GM23248 (cell line): ENCODE results near the gene C10orf105. TPM values are rescaled to one million over a fixed set of nuclear protein-coding genes. Genes with fewer than 3 reads are reported as not detected.

Experiments used
- DNase-seq: peaks from one replicate; pipeline ENCODE4 v3.0.0-alpha.2; 2015
- H2AFZ ChIP-seq: fragments of 200-600 bp; sonication (generic); 2 replicates; pipeline ENCODE4 v1.6.1; 2016; ENCODE audit warnings: antibody characterized with exemption
- H3F3A ChIP-seq: fragments of 200-600 bp; sonication (generic); 2 replicates; pipeline ENCODE4 v1.6.1; 2016; ENCODE audit warnings: mild to moderate bottlenecking, antibody characterized with exemption, mixed run types; ENCODE audit not compliant: insufficient read depth
- H3K27ac ChIP-seq: fragments of 200-600 bp; sonication (generic); 2 replicates; pipeline ENCODE4 v1.5.1; 2016; ENCODE audit warnings: mild to moderate bottlenecking
- H3K27me3 ChIP-seq: fragments of 200-600 bp; sonication (generic); replicated peaks from 2 replicates; pipeline ENCODE4 v1.6.1; 2016; ENCODE audit warnings: mild to moderate bottlenecking; ENCODE audit not compliant: insufficient read depth
- H3K36me3 ChIP-seq: fragments of 200-600 bp; sonication (generic); 2 replicates; pipeline ENCODE4 v1.6.1; 2016; ENCODE audit warnings: low read depth, mild to moderate bottlenecking
- H3K4me1 ChIP-seq: fragments of 200-600 bp; sonication (generic); 2 replicates; pipeline ENCODE4 v1.6.1; 2016; ENCODE audit warnings: mild to moderate bottlenecking; ENCODE audit not compliant: insufficient read depth
- H3K4me2 ChIP-seq: fragments of 200-600 bp; sonication (generic); one replicate; pipeline ENCODE4 v1.6.1; 2016; ENCODE audit warnings: mild to moderate bottlenecking; ENCODE audit not compliant: unreplicated experiment
- H3K4me3 ChIP-seq: fragments of 200-600 bp; sonication (generic); 2 replicates; pipeline ENCODE4 v1.5.1; 2016; ENCODE audit warnings: mild to moderate bottlenecking
- H3K79me2 ChIP-seq: fragments of 200-600 bp; sonication (generic); 2 replicates; pipeline ENCODE4 v1.6.1; 2016; ENCODE audit warnings: mild to moderate bottlenecking; ENCODE audit not compliant: insufficient read depth
- H3K9ac ChIP-seq: fragments of 200-600 bp; sonication (generic); 2 replicates; pipeline ENCODE4 v1.6.1; 2016; ENCODE audit warnings: mild to moderate bottlenecking
- H3K9me2 ChIP-seq: fragments of 200-600 bp; sonication (generic); 2 replicates; pipeline ENCODE4 v1.6.1; 2016; ENCODE audit warnings: mixed run types, mild to moderate bottlenecking, moderate library complexity; ENCODE audit not compliant: insufficient read depth
- H3K9me3 ChIP-seq: fragments of 200-600 bp; sonication (generic); one replicate; pipeline ENCODE4 v1.6.1; 2017; ENCODE audit warnings: low read depth
- H4K20me1 ChIP-seq: fragments of 200-600 bp; sonication (generic); 2 replicates; pipeline ENCODE4 v1.6.0; 2016; ENCODE audit not compliant: insufficient read depth
- EZH2 ChIP-seq: fragments of 200-600 bp; sonication (generic); IDR thresholded peaks from 2 replicates; pipeline ENCODE4 v1.6.1; 2018; ENCODE audit warnings: antibody characterized with exemption, mild to moderate bottlenecking; ENCODE audit not compliant: insufficient read depth, poor library complexity, severe bottlenecking
- EZH2phosphoT487 ChIP-seq: fragments of 200-600 bp; sonication (generic); IDR thresholded peaks from 2 replicates; pipeline ENCODE4 v1.6.1; 2018; ENCODE audit warnings: antibody characterized with exemption, moderate library complexity, mild to moderate bottlenecking, low read depth; ENCODE audit not compliant: insufficient read depth
- WGBS, 2 experiments: methylation state at CpG; one replicate each; pipeline ENCODE4 v1.1.6; 2015 to 2017; ENCODE audit warnings: low lambda C conversion rate in 2 of 2, low coverage in 1 of 2; ENCODE audit errors: missing lambda C conversion rate in 2 of 2; 5-methylcytosine and 5-hydroxymethylcytosine counted together
- in situ Hi-C: fragments of 300-500 bp; cut with MboI; formaldehyde crosslinking; loops from 2 replicates; pipeline ENCODE4 v1.15.0; 2020
- polyA plus RNA-seq: library from polyadenylated mRNA; unstranded; fragments of >200 nt; fragmentation: Nextera tagmentation; extraction: Ambion mirVana; gene quantifications from 2 replicates; pipeline ENCODE4 v1.2.1, GENCODE V29; 2016
- total RNA-seq: library from RNA; depleted of rRNA; stranded (reverse); fragments of >200 nt; shearing (Covaris generic); gene quantifications from 2 replicates; pipeline ENCODE4 v1.2.3, GENCODE V29; 2014

C10orf105 gene
- total and polyA plus RNA-seq, 2 experiments from 2014 or later = not detected

DNA sequence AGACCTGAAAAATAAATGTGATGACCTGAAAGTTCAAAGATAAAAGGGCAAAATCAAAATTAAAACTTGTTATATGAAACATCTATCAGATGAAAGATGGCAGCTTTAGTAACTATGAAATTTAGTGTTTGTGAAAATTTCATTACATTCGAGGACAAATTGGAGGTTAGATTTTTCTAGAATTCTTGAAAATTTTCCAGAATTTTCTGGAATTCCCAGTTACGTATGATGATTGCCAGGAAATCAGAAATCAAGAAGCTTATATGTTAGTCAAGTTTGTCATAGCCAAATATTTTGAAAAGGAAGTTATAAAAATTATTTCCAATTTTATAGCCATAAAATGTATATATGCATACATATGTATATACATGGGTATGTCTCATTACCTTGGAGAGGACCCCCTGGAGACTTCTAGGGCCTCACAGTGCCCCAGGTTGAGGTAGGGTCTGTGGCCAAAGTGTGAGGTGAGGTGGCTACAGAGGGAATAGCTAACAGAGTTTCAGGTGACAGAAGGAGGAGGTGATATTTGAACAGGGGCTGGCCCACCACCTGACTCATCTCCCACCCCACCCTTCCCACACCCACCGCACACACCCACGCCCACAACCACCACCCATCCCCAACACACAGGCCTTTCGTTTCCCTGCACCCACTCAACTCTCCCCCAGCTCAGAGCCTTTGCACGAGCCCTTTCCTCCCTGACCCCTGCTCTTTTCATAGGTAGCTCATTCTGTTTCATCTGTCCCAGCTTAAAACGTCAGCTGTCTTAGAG, 21.5 kb downstream of the C10orf105 start:
- H2AFZ ChIP-seq = no peak overlapping the region
- no peaks in the 10 kb centered on the region for H3K36me3 ChIP-seq
- no peaks in the 10 kb centered on the region for H3K79me2 ChIP-seq
- no peaks in the 10 kb centered on the region for H3K9me2 ChIP-seq
- no peaks in the 10 kb centered on the region for H4K20me1 ChIP-seq
- in situ Hi-C loops = no loop called here
- H3K4me1 ChIP-seq = no peaks in the 10 kb centered on the region
- TF ChIP-seq EZH2 (no peak), EZH2phosphoT487 (no peak)
- H3K4me3 ChIP-seq = no peak overlapping the region
- no peak overlapping the region for H3K27ac ChIP-seq
- H3K4me2 ChIP-seq = no peak overlapping the region
- 45 to 52% methylated on average over 5 to 7 of the region's 7 CpGs for WGBS, 2 experiments
- no peak overlapping the region for H3K9ac ChIP-seq
- DNase-seq = no peak
- H3K27me3 ChIP-seq = no peaks in the 10 kb centered on the region; the same call in none of the 2 replicates
- no peaks in the 10 kb centered on the region for H3K9me3 ChIP-seq
- no peaks in the 10 kb centered on the region for H3F3A ChIP-seq

GRCh38 chr10:71696628-71697326, 22.8 kb downstream of the C10orf105 start:
- Histone ChIP-seq H2AFZ (no peak overlapping the region), H3K79me2 (no peaks in the 10 kb centered on the region), H3K27ac (no peak overlapping the region), H3K36me3 (no peaks in the 10 kb centered on the region), H4K20me1 (no peaks in the 10 kb centered on the region), H3F3A (no peaks in the 10 kb centered on the region), H3K9me2 (no peaks in the 10 kb centered on the region), H3K9me3 (no peaks in the 10 kb centered on the region), H3K4me2 (no peak overlapping the region), H3K27me3 (no peaks in the 10 kb centered on the region; the same call in none of the 2 replicates), H3K4me3 (no peak overlapping the region), H3K9ac (no peak overlapping the region), H3K4me1 (no peaks in the 10 kb centered on the region)
- TF ChIP-seq EZH2phosphoT487 (no peak), EZH2 (no peak)
- peak; percentile 55 for DNase-seq
- in situ Hi-C loops = no loop called here
- WGBS, 2 experiments = 41 to 45% methylated on average over 9 to 10 of the region's 10 CpGs

DNA sequence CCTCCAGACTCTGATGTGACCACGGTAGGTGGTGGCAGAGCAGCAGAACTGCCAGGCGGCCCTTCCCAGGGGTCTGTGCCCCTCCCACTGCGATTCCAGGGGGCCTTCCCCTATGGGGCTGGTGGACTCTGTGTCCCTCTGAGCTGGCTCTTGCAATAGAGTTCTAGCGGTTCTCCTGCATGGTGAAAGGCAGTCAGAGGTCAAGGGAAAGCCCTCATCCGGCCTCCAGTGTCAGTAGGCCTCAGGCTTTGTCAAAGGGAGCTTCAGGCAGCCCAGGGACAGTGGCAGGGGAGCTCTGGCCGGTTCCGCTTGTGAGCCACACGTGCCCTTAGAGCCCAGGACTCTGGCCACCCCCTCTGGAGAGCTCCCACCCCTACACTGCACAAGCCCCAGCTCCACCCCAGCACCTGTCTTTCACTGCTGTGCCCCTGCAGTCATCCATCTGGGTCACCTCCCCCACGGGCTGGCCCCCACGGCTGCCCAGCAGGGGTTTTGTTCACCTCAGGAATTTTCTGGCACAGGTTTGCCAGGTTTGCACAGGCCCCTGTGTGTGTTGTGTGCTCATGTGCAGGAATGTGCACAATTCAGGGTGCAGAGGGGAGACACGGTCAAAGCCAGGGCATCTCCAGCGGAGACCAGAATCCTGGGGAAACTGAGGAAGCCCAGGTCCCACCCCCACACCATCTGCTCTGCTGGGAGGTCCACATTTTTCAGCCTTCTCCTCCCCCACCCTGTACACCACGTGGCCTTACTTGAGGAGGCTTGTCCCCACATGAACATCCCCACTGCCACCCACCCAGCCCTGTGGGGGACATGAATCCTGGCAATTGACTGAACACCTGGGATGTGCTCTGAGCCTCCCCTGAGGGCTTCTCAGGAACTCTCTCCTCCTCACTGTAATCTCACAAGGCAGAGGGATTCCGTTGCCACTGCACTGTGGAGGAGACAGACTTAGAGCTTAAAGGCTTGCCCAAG, 23.8 kb downstream of the C10orf105 start:
- 64 to 72% methylated on average over 13 to 14 of the region's 14 CpGs for WGBS, 2 experiments
- no peak overlapping the region for H3K9ac ChIP-seq

GRCh38 chr10:71694567-71694968, 25.0 kb downstream of the C10orf105 start:
- DNase-seq = no peak
- no peaks in the 10 kb centered on the region for H3K9me3 ChIP-seq
- no peaks in the 10 kb centered on the region for H3F3A ChIP-seq
- H3K9me2 ChIP-seq = no peaks in the 10 kb centered on the region
- no peaks in the 10 kb centered on the region for H3K36me3 ChIP-seq
- no peaks in the 10 kb centered on the region for H3K4me1 ChIP-seq
- H3K4me3 ChIP-seq = no peak overlapping the region
- no peak overlapping the region for H3K27ac ChIP-seq
- in situ Hi-C loops = no loop called here
- no peaks in the 10 kb centered on the region for H4K20me1 ChIP-seq
- 64 to 74% methylated on average over 10 of the region's 10 CpGs for WGBS, 2 experiments
- no peaks in the 10 kb centered on the region for H3K79me2 ChIP-seq
- H3K27me3 ChIP-seq = peaks cover 4% of the 10 kb centered on the region
- TF ChIP-seq EZH2phosphoT487 (no peak), EZH2 (no peak)
- H3K4me2 ChIP-seq = no peak overlapping the region
- no peak overlapping the region for H3K9ac ChIP-seq
- H2AFZ ChIP-seq = no peak overlapping the region

More for the DNA sequence above, 23.8 kb downstream of the C10orf105 start:
- Histone ChIP-seq H3K27ac (no peak overlapping the region), H3K4me1 (no peaks in the 10 kb centered on the region), H2AFZ (no peak overlapping the region), H3K36me3 (no peaks in the 10 kb centered on the region), H3K27me3 (peaks cover 3% of the 10 kb centered on the region), H3K4me3 (no peak overlapping the region), H3K9me3 (no peaks in the 10 kb centered on the region), H4K20me1 (no peaks in the 10 kb centered on the region), H3F3A (no peaks in the 10 kb centered on the region), H3K9me2 (no peaks in the 10 kb centered on the region), H3K4me2 (no peak overlapping the region), H3K79me2 (no peaks in the 10 kb centered on the region)
- no peak for DNase-seq
- in situ Hi-C loops = no loop called here
- TF ChIP-seq EZH2phosphoT487 = no peak
- TF ChIP-seq EZH2 = no peak
